NCI-H1092 (cell line): Measurements from ENCODE around the gene FFAR4.
"Not testable (repeated sequence)": the region's sequence is repeated elsewhere in the genome, so short reads cannot be mapped to it uniquely, and the experiment has no call there.

Experiments used
- DNase-seq: peaks from one replicate; lab custom pipeline; 2025; lab: John Stamatoyannopoulos, UW

The FFAR4 gene

DNA sequence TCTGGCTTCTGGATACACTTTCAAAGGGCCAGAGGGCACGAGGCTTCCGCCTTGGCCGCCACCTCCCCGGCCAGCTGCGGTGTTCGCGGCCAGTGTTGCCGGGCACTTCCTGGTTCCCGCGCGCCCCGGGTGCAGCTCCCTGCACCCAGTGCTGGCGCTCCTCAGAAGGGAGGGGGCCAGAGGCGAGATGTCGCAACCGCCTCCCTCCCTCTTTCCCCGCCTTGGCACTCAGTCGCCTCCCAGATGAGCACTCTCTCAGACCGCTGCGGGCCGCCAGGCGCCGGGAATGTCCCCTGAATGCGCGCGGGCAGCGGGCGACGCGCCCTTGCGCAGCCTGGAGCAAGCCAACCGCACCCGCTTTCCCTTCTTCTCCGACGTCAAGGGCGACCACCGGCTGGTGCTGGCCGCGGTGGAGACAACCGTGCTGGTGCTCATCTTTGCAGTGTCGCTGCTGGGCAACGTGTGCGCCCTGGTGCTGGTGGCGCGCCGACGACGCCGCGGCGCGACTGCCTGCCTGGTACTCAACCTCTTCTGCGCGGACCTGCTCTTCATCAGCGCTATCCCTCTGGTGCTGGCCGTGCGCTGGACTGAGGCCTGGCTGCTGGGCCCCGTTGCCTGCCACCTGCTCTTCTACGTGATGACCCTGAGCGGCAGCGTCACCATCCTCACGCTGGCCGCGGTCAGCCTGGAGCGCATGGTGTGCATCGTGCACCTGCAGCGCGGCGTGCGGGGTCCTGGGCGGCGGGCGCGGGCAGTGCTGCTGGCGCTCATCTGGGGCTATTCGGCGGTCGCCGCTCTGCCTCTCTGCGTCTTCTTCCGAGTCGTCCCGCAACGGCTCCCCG is at the start of gene FFAR4:
Gene FFAR4, plus strand, starts transcription at position 231 of the 842 bp plus-strand sequence. Its CDS starts 56 bp downstream, at position 287.
- DNase-seq, result no peak

DNA sequence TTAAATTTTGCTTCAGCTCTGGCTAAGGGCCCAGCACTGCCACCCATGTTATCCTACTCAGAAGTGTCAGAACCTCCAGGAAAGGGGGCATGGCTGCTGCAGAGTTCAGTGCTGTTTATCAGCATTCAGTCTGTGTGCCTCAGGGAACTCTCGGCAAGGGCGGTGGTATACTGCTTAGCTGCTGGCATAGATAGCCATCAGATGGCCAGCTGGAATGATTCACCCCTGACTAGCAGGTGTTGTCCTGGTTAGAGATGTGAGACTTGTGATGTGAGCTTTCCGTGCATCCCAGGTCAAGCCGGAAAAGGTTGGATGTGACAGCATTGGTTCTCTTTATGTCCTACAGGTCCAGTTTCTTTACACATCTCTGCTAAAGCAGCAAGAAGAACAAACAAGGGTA is 47.9 kb upstream of the FFAR4 start:
- DNase-seq, result no peak

DNA sequence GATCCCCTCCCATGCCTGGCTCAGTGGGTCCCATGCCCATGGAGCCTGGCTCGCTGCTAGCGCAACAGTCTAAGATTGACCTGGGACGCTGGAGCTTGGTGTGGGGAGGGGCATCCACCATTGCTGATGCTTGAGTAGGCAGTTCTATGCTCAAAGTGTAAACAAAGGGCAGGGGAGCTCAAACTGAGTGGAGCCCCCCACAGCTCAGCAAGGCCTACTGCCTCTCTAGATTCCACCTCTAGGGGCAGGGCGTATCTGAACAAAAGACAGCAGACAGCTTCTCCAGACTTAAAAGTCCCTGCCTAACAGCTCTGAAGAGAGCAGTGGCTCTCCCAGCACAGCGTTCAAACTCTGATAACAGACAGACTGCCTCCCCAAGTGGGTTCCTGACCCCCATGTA is 31.2 kb upstream of the FFAR4 start:
- no peak for DNase-seq

DNA sequence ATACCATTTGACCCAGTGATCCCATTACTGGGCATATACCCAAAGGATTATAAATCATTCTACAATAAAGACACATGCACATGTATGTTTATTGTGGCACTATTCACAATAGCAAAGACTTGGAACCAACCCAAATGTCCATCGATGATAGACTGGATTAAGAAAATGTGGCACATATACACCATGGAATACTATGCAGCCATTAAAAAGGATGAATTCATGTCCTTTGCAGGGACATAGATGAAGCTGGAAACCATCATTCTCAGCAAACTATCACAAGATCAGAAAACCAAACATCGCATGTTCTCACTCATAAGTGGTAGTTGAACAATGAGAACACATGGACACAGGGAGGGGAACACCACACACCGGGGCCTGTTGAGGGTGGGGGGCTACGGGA is 25.6 kb upstream of the FFAR4 start:
- DNase-seq, result not testable (repeated sequence)

DNA sequence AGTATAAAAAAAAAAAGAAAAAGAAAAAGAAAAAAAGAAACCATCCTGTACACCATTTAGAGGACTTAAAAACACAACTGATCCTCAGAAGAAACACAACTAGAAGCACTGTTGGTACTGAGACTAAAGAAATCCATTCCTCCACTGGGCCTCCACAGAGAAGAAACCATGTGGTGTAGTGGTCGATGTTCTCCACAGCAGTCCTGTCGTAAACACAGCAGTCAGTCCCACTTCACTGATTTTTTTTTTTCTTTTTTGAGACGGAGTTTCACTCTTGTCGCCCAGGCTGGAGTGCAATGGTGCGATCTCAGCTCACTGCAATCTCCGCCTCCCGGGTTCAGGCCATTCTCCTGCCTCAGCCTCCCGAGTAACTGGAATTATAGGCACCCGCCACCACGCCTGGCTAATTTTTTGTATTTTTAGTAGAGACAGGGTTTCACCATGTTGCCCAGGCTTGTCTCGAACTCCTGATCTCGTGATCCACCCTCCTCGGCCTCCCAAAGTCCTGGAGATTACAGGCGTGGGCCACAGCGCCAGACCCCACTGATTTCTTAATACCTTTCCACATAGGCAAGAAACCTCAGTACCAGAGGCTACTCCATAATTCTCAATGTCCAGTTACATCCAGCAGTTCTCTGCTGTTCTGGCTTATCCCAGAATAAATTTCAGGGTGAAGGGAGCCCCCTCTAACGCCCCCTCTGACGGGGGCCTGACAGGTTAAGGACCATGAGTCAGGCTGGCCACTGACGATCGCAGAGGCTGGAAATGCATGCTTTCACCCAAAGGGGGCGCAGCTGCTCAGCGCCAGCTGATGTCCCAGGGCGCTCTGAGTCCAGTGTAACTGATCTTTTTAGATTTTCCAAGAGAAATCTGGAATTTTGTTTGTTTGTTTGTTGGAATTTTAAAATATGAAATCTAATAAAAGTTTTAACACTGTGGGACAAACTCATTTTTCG is 24.8 kb upstream of the FFAR4 start:
- DNase-seq, result no peak

DNA sequence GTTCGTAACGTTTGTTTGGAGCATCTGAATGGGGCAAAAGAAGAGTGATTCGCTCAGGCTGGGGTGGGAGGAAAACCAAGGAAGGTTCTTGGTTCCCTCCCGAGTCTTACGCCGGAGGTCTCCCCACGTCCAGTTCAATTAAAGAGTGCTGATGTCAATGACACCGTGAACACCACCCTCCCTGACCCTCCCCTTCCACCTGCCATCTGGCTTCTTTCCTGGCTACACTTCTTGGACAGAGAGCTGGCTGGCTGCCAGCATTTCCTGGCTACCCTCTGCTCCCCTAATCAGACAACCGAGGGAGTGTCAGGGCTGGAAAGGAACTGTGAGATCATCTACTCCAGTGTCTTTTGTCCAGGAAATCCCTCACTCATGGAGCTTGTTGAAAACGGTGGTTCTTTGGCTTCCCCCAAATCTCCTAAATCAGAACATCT is 24.1 kb upstream of the FFAR4 start:
- DNase-seq, result peak; percentile 50

DNA sequence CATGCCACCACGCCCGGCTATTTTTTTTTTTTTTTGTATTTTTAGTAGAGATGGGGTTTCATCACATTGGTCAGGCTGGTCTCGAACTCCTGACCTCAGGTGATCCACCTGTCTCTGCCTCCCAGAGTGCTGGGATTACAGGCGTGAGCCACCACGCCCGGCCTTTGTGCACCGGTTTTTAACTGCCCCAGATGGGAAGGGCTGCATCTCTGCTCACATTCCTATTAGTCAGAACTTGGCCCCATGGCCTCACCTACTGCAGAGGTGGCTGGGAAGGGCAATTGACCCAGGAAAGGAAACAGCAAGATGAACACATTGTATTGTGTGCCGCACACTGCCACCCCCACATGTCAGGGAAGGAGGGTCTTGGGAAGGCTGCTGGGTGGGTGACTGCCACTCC is 19.5 kb upstream of the FFAR4 start:
- DNase-seq, result not testable (repeated sequence)

DNA sequence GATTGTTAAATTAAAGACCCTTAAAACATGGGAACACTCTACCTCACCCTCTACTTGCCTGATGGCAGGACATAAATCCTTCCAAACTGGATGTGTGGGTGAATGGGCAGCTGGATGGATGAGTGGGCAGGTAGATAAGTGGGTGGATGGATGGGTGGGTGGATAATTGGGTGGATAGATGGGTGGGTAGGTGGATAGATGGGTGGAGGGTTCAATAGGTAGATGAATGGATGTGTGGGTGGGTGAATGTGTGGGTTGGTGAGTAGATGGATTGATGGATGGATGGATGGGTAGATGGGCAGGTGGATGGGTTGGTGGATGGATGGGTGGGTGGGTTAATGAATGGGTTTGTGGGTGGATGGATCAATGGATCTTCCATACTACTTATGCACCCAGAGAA is 18.9 kb upstream of the FFAR4 start:
- no peak for DNase-seq

DNA sequence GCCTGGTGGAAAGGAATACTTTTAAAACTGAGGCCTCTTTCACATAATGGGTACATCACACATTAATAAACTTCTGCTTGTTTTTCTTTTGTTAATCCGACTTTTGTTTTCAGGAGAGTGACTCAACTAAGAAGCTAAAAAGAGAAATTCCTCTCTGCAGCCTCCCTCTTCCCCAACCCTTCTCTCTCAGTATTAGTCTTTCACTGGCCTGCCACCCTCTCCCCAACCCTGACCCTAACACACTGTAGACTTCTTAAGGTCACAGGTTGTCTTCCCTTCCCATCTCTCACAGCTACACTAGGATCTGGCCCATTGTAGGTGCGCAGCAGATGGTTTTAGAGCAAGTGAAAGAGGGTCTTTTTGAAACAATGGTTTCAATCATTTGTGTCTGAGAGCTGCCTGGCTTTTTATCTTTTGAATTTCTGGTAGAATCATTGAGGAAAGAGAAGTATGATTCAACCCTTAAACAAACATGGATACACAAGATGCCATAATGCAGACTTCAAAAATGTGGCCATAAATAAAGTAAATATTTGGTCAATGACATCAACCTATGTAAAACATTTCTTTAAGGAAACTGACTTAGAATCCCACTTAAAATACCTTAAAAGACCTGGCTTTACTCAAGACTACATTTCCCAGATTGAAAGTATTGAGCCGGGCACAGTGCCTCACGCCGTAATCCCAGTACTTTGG is 17.9 kb upstream of the FFAR4 start:
- no peak for DNase-seq

DNA sequence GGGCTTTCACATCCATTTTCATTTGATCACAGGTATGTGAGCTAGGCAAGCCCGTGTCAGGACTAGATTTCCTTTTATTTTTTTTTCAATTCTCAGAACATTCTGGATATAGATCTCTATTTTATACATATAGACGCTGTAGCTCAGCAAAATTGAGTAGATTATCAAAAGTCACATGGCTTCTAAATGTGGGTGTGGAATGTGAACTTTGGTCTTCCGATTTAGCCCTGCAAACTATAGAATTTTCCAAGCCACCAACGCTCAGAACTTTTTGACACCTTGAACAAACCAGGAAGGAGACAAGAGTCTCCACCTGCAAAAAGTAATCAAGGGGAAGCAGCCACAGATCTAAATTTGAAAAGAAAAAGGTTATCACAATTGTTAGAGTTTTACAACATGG is 15.9 kb upstream of the FFAR4 start:
- DNase-seq, result no peak

DNA sequence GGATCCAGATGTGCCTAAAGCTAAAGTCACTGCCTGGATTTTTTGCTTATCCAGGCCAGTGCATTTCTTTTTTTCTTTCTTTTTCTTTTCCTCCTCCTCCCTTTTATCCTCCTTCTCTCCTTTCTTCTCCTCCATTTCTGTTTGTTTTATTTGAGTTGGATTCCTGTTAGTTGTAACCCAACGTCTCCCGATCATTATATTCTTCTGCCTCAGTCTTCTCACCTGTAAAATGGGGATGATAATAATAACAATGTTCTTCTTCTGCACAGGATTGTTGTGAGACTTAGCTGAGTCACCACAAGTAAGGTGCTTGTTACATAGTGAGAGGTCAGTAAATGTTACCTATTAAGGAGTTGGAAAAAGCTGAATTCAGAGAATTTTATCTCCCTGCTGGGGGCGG is 13.7 kb upstream of the FFAR4 start:
- no peak for DNase-seq

DNA sequence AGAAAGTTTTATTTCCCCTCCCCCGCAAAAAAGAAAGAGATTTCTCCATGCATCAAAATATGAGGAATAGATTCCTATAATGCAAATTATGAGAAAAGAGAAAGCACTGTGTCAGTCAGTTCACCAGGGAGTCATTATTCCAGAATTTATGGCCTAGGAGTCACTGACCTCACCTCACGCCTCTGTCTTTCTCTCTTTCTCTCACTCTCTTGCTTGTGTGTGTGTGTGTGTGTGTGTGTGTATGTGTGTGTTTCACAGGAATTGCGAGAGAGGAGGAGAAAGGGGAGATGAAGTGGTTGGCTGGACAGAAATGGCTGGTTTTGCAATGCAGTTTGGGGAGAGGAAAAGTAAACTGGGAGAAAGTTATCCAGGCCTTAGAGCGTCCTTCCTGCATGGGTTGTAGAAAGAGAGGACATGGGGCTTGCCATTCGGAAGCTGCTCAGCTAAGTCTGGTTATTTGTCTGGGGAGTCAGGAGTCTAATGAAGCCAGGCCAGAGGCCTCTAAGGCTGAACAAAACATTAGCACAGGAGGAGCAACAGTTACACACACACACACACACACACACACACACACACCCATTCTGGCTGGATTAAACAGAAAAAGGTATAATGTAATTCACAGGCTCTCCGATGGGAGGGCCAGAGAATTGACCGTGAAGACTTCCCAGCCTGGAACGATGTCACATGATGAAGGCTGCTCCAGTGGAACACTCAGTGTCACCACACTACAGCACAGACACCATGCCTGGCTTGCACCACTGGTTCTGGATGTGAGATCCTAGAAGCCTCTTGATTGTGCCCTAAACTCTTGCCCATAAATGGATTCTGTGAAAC is 12.8 kb upstream of the FFAR4 start:
- no peak for DNase-seq

DNA sequence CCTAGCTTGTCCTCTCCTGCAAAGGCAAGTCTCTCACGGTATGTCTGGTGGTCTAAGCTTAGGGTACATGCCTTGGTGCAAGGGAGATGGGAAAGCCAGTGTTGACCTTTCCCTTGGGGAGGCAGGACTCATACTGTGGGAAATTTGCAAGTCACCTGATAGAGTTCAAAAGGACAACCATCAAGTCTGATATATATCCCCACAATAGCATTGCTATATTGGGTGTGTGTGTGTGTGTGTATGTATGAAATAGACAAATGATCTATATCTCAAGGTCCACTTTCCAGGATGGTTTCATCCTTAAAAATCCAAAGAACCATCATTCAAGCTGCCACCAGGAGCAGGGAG is 12.2 kb upstream of the FFAR4 start:
- DNase-seq, result no peak

DNA sequence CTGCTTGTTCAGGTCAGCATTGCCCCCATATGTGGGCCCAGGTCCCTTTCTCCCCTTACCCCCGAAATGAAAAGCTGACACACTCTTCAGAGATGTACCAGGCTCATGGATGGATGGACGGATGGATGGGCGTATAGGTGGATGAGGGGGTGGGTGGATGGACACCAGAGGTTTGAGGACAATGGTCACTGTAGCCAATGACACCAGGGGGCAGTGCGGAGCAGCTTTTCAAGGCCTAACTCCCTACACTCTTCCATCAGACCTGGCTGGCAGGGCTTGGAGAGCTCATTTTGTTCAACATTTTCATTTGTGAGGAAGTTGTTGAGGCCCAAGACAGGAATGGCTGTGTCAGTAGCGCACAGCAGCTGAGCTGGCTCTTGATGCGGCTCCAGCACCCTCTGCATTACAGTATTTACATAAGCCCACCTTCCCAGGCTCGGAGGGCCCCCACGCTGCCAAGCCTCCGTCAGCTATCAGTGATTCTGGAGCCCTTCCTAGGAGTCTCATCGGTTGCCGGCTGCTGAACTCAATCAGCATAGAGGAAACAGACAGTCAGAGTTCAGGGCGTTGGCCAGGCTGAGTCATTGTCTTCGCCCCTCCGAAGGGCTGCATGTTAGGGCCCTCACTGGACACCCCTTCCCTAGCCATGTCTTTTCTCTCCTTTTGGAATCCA is 11.6 kb upstream of the FFAR4 start:
- peak; percentile 60 for DNase-seq

DNA sequence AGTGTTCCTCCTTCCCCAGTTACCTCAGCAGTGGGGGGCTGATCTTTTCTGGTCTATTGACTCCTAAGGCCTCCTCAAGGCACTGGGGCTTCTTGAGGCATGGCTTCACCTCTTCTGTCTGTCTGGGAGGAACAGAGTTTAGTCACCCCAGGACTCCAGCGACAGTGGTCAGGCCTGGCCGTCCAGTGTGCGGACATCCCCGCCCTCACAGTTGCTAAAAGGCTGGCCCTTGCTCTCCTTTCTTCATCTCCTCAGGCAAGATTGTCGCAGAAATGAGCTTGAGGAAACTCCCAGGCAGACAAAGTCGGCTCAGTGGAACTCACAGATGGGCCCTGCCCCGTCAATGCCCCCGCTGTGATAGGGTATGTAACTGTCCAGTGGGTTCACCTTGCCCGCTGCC is 7.0 kb upstream of the FFAR4 start:
- no peak for DNase-seq

DNA sequence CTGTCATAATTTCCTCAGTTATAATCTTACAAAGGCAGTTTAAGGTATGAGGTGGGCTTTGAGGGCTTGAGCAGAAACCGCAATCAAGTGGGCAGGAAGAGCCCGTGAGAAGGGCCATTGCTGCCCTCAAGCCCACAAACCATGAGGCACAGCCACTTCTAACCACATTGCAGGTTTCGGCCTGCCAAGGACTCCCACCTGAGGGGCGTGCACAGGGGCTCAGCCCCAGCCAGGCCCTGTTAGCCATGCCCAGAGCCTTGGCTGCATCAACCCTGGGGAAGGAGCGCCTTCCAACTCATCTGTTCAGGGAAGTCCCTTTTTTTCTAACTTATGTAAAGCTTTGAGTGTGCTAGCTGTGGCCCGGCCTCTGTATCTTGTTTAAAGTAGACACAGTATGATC is 5.9 kb upstream of the FFAR4 start:
- DNase-seq, result no peak

DNA sequence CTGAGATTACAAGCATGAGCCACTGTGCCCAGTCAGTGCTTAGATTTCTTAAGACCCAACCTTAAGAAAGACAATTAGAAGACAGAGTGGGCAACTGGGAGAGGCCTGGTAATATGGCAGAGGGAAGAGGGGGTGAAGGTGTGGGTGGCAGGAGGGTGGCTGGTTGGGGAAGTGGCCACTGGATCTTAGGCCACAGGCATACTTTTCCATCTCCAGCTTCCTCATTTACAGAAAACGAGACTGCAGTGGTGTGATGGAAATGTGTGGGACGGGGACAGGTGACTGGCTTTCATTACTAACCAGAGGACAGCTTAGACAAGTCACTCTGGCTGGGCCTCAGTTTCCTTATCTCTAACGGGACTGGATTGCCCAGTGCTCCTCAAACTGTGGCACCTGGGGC is 1.0 kb upstream of the FFAR4 start:
- DNase-seq, result no peak

DNA sequence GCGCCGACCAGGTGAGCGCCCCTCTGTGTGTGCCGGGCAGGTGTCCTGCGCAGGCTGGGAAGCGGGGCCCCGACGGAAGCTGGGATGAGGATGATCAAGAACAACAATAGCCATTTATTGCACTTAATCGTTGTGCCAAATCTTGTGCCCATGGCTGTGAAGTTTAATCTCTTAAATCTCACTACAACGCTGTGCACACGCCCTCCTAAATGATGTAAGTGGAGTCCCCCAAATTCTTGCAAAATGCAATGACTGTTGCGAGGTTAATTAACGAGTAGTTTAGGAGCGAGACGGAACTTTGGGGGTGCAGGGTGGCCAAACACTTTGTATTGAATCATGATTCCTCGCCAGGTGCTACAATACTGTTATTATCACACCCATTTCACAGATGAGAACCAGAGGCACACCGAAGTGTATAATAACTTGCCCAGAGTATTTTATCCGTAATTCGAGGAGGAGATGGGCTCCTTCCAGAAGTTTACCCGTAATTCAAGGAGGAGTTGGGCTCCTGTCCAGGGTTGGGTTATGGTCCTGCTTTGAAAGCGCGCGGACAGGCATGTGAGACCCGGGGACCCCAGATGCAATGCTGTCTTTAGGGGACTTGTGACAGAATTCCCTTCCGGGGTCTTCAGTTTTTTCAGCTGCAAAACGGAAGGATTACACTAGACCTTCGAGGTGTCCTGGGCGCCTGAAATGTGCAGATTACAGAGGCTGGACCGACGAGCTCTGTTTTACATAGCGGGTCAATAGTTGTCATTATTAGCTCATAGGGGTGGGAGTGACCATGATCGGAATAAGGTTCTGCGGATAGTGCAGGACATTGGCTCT is 1.0 kb downstream of the FFAR4 start:
- no peak for DNase-seq

DNA sequence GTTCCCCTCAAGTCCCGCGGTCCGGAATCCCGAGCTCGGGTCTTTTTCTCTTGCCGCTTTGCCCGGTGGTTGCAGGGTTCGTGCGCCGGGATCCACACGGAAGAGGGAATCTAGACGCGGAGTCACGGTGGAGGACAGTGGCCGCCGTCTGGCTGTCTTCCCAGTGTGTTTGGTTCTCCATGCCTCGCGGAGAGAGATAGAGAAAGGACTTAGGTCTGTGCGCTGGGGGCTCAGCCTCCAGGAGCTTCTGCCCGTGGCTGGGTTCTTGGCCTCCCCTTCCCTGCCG is 1.6 kb downstream of the FFAR4 start:
- DNase-seq, result no peak

DNA sequence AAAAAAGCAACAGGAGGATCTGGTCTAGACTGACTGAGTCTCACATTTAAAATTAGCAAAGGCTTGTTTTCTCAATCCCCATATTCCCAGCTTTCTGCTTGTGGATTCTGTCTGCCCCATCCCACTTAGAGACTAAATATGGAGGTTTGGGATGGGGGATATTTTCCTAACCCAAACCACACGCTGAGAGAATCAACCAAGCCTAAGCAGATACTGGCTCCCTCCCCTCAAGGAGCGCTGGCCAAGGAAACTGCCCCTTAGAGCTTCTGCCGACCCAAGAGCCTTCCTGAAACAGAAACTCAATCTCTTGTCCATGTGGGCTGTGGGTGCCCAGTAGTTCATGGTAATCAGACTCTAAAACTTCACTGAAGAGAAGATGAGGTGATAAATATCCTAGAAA is 3.9 kb downstream of the FFAR4 start:
- no peak for DNase-seq
